Sciatic nerve (tissue), 2 donors: ENCODE data around the gene PRIM1. TPM values are rescaled to one million over a fixed set of nuclear protein-coding genes. Genes with fewer than 3 reads are reported as not detected.
"Not testable (repeated sequence)": the region's sequence is repeated elsewhere in the genome, so short reads cannot be mapped to it uniquely, and the experiment has no call there.

Experiments
- ATAC-seq: fragments of 200-7000 bp; cut with Tn5 transposase; one replicate; pipeline ENCODE4 v1.9.1; 2020; ENCODE audit warnings: mild to moderate bottlenecking, moderate library complexity
- DNase-seq: peaks from one replicate; pipeline ENCODE4 v3.0.0-alpha.2; 2020; ENCODE audit warnings: low spot score
- intact Hi-C: fragments of 100-400 bp; cut with DNase I; formaldehyde crosslinking; loops from one replicate; pipeline ENCODE4 v1.14.2; 2022
- total RNA-seq: library from RNA; stranded (reverse); fragmentation: NEBNext Ultra II Directional; extraction: Animal tissue kit (Norgen Biotek cat#: 25700); gene quantifications from one replicate; pipeline ENCODE4 v1.2.1, GENCODE V29; 2021
- donor health status: DM: no; HTN: no; CAD: no.
- donor health status: DM: no; HTN: no; CAD: no.

Gene PRIM1
- total RNA-seq, 1 donor from 2014 or later = 6.4 TPM

DNA sequence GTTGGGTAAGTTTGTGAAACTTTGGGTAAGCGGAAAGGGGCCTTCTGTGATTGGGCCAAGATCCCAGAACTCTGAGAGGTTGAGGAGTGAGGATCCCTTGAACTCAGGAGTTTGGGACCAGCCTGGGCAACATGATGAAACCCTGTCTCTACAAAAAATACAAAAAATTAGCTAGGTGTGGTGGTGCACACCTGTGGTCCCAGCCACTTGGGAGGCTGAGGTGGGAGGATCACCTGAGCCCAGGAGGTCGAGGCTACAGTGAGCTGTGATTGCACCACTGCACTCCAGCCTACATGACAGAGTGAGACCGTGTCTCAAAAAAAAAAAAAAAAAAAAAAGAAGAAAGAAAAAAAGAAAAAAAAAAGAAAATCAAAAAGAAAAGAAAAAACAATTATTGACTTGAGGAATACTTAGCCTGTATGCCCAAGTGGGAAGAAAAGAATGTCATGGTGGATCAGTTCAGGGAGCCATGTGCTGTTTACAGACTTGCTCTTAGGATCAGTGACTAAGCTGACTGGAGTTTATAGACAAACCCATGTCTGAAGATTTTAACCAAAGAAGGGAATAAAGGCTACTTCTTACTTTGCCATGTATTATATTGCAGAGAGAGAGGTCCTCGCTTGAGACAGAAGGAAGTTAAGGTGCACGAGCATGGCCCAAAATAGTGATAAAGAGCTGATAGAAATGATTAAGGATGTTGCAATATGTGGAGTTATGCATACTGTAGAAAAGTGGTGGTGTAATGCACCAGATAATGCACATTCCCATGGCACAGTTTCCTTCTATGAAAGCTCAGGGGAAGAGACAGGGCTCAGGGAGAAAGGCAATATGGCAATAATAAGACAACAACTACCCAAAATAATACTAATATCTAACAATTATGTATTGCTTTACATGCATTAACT lies 11.9 kb upstream of the PRIM1 start:
- no peak for ATAC-seq
- no peak for DNase-seq
- intact Hi-C loops = no loop called here

DNA sequence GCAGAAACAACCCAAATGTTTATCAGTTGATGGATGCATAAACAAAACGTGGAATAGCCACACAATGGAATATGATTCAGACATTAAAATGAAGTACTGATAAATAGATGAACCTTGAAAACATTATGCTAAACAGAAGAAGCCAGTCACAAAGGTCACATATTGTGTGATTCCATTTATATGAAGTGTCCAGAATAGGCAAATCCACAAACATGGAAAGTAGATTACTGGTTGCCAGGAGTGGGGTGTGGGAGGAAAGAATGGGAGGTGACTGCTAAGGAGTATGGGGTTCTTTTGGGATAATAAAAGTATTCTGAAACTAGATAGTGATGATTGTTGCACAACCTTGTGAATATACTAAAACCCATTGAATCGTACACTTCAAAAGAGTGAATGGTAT lies 9.7 kb upstream of the PRIM1 start:
- ATAC-seq (no peak), DNase-seq (no peak)
- intact Hi-C loops = no loop called here

DNA sequence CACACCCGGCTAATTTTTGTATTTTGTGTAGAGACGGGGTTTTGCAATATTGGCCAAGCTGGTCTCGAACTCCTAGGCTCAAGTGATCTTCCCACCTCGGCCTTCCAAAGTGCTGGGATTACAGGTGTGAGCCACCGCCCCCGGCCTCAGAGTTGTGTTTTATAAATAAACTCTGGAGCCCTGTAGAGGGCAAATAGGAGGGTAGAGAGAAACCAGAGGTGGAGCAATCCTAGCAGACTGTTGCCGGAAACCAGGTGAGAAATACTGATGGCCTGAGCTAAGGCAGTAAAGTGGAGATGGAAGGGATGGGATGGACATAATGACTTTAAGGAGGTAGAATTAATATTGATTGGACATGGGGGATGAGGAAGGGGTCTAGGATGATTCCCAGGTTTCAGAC lies 8.3 kb upstream of the PRIM1 start:
- ATAC-seq = no peak
- no peak for DNase-seq
- intact Hi-C loops = no loop called here

DNA sequence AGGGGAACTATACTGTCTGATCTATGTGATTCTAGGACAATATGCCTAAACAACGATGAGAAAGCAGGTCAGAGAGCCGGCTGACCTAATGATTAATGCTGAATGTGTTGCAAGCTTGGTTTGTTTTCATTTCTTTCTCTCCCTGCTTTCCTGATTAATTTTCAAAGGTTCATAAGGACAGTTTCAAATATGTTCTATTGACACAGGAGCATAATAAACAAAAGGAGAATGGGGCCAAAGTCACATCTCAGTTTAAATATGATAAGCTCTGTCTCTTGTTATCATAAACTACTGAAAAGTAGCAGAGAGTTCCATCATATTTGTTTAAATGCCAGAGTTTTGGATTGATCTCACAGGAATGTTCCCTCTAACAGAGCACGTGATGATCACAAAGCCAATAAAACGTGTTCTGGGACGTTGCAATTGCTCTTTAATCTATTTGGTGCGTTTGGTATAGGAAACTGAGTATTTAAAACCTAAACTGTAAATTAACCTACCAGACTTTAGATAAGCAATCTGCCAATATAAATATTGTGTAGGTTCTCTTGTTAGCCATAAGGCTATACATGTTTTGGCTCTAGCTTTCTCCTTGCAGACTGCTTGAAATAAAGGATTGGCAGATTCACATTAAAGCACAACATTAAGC lies 7.3 kb upstream of the PRIM1 start:
- intact Hi-C loops = no loop called here
- ATAC-seq = no peak
- DNase-seq = no peak

DNA sequence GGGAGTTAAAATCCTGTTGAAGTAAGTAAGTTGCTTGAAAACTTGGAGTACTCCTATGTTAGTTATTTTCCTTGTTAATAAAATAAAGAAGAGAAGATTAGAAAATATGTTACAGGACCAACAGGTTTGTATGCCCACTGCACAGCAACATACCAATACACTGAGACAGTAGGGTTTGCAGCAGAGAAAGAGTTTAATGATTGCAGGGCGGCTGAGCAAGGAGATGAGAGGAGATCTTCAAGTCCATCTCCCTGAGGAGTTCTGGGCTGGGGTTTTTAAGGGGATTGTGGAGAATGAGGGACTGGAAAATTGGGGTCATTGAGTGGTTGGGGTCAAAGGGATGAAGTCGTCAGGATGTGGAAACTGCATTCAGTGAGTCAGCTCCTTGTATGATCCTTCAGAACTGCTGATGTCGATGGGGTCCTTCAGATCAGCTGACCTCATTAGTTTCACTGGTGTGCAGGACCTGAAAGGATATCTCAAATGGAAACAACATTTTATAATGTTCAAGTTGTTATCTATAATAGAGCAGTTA lies 6.7 kb upstream of the PRIM1 start:
- no peak for ATAC-seq
- intact Hi-C loops = no loop called here
- DNase-seq = no peak

DNA sequence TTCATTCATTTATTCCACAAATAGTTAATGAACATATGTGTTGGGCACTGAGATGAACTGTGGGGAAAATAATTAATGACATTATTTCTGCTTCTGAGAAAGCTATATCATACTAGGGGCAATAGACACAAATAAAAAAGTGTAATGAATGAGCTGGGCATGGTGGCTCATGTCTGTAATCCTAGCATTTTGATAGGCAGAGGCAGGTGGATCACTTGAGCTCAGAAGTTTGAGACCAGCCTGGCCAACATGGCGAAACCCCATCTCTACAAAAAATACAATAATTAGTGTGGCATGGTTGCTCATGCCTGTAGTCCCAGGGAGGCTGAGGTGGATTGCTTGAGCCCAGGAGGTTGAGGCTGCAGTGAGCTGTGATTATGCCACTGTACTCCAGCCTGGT lies 5.8 kb upstream of the PRIM1 start:
- ATAC-seq, intact Hi-C loops, DNase-seq: not testable (repeated sequence)

DNA sequence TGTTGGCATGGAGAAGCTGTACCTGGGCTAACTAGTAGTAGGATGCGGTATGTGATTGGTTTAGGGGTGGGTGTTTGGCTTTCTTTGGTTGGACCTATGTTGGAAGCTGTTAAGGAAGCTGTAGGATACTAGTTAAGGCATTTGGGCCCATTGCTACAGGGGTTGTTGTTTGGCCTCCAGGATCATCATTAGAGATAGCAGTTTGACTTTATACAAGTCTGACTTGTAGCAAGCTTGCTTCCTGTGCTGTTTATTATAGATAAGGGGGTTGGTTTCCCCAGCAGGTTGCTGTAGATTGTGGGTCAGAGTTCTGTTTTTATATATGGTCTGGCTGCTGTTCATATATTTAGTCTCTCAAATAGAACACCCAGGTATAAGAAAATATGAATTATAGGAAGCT lies 1.4 kb upstream of the PRIM1 start:
- DNase-seq (no peak), ATAC-seq (no peak)
- intact Hi-C loops = no loop called here

DNA sequence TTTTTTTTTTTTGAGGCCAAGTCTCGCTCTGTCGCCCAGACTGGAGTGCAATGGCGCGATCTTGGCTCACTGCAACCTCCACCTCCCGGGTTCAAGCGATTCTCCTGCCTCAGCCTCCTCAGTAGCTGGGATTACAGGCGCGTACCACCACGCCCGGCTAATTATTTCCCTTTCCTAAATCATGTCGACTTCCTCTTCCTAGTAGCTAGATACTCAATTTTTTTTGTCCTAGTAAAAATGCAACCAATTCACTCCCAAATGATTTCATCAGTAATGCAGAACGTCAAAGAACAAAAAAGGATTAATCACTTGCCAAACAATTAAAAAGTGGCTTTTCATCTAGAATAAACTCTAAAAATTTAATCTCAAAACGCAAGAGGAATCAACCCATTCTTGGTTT lies 1.5 kb downstream of the PRIM1 start:
- intact Hi-C loops, DNase-seq, ATAC-seq: not testable (repeated sequence)

DNA sequence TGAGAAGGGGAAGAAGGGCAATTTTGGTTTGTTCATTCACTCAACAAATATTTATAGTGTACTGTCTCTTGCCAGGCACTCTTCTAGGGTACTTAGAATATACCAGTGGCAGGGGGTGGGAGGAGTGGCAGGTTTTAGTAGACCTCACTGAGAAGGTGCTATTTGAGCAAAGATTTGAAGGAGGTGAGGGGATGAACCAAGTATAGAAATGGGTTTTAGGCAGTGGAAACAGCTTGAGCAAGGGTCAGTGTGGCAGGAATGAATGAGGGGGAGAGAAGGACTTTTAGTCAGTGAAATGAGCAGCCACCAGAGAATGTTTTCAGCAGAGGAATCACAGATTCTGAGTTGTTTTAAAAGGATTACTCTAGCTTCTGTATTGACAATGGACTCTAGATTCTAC lies 2.3 kb downstream of the PRIM1 start:
- intact Hi-C loops = no loop called here
- DNase-seq = no peak
- no peak for ATAC-seq

DNA sequence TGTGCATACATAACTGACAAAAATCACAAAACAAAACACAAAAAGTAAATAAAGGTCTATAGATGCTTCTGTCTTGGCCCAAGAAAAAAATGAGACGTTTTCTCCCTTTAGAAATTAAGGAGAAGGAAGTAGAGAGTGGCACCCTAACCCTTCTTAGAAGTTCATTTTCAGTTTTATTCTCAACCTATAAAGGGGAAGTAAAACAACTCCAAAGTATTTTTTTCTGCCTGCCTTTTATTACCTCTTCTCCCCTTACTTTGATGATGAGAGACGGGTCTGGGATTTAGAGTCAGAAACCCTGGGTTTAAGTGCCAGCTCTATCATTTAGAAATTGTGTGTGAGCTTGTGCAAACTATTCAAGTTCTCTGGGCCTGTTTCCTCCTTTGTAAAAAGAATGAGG lies 2.8 kb downstream of the PRIM1 start:
- DNase-seq = no peak
- no peak for ATAC-seq
- intact Hi-C loops = no loop called here

DNA sequence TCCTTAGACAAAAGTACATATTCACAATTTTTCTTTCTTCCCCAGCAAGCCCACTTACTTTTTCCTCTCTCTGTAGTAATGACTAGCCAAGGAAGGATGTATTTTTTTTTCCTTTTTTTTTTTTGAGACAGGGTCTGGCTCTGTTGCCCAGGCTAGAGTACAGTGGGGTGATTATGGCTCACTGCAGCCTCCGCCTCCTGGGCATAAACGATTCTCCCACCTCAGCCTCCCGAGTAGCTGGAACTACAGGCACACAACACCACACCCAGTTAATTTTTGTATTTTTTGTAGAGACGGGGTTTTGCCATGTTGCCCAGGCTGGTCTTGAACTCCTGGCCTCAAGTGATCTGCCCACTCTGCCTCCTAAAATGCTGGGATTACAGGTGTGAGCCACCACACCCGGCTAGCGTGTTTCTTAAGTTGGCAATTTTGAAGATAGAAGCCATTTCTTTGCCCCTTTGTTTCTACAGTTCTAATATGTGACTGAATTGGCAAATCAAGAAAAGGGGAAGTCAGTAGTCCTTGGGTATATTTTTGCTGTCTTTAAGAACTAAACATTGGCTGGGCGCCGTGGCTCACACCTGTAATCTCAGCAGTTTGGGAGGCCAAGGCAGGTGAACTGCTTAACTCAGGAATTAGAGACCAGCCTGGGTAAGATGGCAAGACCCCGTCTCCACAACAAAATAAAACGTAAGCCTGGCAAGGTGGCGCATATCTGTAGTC lies 23.8 kb downstream of the PRIM1 start:
- intact Hi-C loops = no loop called here
- ATAC-seq = no peak
- DNase-seq = no peak

DNA sequence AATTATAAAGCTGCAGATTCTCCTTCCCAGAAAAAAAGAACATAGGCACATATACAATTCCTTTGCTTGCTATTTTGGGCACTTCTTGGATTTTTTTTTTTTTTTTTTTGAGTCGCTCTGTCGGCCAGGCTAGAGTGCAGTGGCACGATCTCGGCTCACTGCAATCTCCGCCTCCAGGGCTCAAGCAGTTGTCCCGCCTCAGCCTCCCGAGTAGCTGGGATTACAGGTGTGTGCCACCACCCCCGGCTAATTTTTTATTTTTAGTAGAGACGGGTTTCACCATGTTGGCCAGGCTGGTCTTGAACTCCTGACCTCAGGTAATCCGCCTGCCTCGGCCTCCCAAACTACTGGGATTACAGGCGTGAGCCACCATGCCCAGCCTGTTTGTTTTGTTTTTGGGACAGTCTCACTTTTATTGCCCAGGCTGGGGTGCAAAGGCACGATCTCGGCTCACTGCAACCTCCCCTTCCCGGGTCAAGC lies 25.9 kb downstream of the PRIM1 start:
- intact Hi-C loops, DNase-seq, ATAC-seq: not testable (repeated sequence)

DNA sequence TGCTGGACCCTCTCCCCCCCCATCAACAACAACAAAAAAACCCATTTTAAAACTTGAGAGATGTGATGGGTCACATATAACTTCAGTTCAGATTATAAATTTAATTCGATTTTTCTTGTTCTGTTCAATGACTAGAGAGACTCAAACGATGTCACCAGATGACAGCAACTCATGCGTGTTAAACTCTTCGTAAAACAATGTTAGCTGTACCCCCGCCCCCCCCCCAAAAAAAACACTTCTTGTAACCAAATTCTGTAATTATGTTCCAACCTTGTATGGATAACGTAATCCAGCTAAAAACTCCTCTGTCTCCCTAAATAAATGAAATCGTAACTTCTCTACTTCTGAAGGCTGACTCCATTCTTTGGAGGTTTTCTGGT lies 26.4 kb downstream of the PRIM1 start:
- no peak for DNase-seq
- intact Hi-C loops = no loop called here
- no peak for ATAC-seq

DNA sequence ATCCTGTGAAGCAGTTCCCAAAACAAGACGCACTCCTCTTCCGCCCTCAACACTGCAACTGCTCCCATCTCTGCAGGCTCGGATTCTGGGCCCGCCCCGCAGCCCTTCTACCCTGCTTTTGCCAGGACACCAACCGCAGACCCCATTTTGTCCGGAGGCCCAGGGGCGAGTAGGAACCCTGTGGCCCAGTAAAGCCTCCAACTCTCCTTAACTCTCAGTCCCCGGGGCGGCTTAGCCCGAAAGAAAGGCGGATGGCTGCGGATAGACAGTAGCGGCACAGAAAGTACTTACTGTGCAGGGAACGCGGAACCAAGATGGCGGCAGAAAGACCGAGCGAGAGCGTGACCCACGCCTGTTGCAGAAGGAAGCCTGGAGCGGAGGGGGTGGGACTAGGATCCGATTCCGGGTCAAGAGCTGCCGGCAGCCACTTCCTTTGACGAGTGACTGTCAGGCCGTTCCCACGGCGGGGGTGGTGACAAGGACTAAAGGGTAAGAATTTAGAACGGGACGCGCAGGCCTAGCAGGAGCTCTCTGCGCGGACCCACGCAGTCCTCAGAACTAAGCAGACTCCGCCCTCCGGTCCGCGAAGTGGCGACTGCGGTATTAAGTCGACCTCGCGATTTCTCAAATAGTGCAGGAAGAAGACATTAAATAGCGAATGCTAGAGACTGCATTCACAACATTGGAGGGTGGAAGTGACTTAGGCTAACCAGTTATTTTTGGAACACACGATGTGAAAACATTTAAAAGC lies 27.0 kb downstream of the PRIM1 start, which contains the start of gene NACA:
Gene NACA (minus strand): TSS at position 328 of the 751 bp plus-strand sequence. CDS start 778 bp downstream, outside the sequence.
- ATAC-seq = peak; percentile 98
- peak; percentile 98 for DNase-seq
- intact Hi-C loops = no loop called here

DNA sequence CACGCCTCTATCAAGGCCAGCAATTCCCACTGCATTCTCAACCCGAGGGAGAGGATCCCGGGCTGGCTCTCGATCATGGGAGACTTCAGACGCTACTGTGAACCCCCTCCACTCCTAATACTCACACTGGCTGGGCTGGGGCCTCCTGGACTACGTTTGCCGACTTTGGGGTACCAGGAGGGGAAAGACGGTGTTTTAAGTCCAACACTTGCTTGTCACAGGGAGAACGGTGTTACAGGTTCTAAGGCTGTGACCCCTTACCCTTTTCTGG lies 27.5 kb downstream of the PRIM1 start:
- ATAC-seq = peak; percentile 20
- intact Hi-C loops = no loop called here
- no peak for DNase-seq

DNA sequence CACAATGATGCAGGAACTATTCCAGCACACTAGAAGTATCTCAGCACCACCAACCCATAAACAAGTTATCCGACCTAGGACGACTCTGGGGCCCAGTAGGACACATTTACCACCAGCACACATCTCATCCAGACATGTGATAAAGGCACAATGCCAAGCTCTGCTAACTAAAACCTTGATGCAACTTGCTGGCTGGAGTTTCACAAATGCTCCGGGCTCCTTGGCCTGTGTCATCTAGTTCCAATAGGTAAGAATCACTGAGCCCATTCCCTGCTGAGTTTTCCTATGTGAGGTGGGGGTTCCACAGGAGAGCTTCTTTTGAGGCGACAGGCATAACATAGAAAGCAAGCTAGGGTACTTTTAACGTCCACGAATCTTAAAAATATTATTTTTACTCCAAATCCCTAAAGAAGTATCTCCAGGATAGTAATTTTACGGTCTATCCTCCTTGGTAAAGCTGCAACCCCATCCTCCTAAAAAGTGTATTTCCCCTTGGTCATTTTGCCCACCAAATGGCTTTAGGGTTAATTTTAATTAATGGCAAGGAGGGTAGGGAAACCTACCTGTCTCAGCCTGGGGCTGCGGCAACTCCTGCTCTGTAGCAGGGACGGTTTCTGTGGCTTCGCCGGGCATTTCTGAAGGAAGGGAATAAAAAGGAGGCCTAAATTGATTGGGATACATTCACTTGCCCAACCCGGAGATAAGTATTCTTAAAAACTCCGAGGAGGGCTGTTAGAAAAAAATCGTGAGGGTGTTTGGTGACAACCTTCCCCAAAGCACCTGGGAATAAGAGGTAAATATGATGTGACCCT lies 28.0 kb downstream of the PRIM1 start:
- DNase-seq = no peak
- peak; percentile 54 for ATAC-seq
- intact Hi-C loops = no loop called here

DNA sequence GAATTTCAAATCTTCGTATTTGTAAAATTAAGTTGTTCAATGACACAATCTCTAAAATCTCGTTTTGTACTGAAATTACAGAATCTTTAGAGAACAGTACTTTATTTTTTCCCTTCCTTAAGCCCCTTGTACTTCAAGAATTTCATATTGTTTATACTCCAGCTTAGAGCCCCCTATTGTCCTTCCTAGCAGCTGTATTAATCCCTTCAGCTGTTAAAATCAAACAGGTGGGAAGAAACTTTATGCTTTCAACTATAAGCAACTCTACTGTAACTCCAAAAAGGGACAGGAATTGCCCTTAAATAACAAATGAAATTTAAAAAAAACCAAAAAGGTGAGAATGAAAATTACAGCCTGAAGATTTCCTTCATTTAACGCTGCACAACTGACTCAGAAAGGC lies 28.8 kb downstream of the PRIM1 start:
- no peak for DNase-seq

DNA sequence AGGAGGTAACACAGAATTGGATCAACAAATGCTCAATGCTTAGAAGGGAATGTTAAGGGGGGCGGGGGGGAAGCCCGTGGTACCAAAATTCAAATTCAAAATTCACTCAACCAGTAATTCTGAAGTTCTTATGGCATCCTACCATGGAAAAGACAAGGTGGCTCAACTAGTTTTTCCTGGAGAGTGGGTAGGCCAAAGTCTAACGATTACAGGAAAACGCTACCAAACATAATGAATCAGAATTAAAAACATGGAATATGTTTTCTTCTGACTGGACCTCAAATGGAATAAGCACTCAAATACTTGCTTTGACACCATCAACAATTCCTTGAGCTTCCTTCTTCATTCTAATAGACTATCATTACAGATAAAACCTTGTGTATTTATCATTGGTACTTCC lies 29.3 kb downstream of the PRIM1 start:
- no peak for ATAC-seq
- intact Hi-C loops = no loop called here
- no peak for DNase-seq

More for the DNA sequence above, 28.8 kb downstream of the PRIM1 start:
- intact Hi-C loops = no loop called here
- ATAC-seq = no peak
